ELF-1 (cell line): ENCODE results near the gene NFATC4.
"Not testable (repeated sequence)": the region's sequence is repeated elsewhere in the genome, so short reads cannot be mapped to it uniquely, and the experiment has no call there.

Experiments
- DNase-seq: peaks from one replicate; pipeline ENCODE4 v3.0.0-alpha.2; 2016; ENCODE audit warnings: low read depth, low spot score

The NFATC4 gene

GRCh38 chr14:24339284-24340151 lies 28.5 kb upstream of the NFATC4 start, which contains the start of gene RIPK3:
RIPK3 (minus strand) TSS chr14:24339991; CDS start chr14:24339826, 165 bp downstream.
- DNase-seq = no peak

- DNase-seq = no peak
Measured at GRCh38 chr14:24340606-24341005, 27.4 kb upstream of the NFATC4 start.

GRCh38 chr14:24342889-24343288 lies 25.1 kb upstream of the NFATC4 start:
- no peak for DNase-seq

- DNase-seq = no peak
Measured at GRCh38 chr14:24343795-24344660, 24.0 kb upstream of the NFATC4 start.

- DNase-seq = no peak
Measured at GRCh38 chr14:24347134-24347533, 20.9 kb upstream of the NFATC4 start.

- no peak for DNase-seq
Measured at GRCh38 chr14:24348186-24348585, 19.8 kb upstream of the NFATC4 start.

GRCh38 chr14:24349742-24350141 lies 18.2 kb upstream of the NFATC4 start:
- no peak for DNase-seq

- DNase-seq = no peak
Measured at GRCh38 chr14:24351517-24351916, 16.5 kb upstream of the NFATC4 start.

- DNase-seq = no peak
Measured at GRCh38 chr14:24353559-24354481, 14.2 kb upstream of the NFATC4 start.

GRCh38 chr14:24354482-24354825 lies 13.5 kb upstream of the NFATC4 start:
- not testable (repeated sequence) for DNase-seq

- DNase-seq = no peak
Measured at GRCh38 chr14:24355009-24355408, 13.0 kb upstream of the NFATC4 start.

- no peak for DNase-seq
Measured at GRCh38 chr14:24356208-24356607, 11.8 kb upstream of the NFATC4 start.

GRCh38 chr14:24360281-24360680 lies 7.7 kb upstream of the NFATC4 start:
- DNase-seq = no peak

GRCh38 chr14:24361326-24361725 lies 6.7 kb upstream of the NFATC4 start:
- no peak for DNase-seq

GRCh38 chr14:24362241-24362960 lies 5.6 kb upstream of the NFATC4 start:
- no peak for DNase-seq

- no peak for DNase-seq
Measured at GRCh38 chr14:24363401-24363800, 4.6 kb upstream of the NFATC4 start.

GRCh38 chr14:24364841-24365240 lies 3.1 kb upstream of the NFATC4 start:
- DNase-seq = no peak

- peak; percentile 97 for DNase-seq
Measured at GRCh38 chr14:24365600-24366412, 2.2 kb upstream of the NFATC4 start.

- DNase-seq = no peak
Measured at GRCh38 chr14:24366413-24366720, 1.6 kb upstream of the NFATC4 start.
